ENCODE data around the gene ZBTB16.
"Not testable (repeated sequence)": the region's sequence is repeated elsewhere in the genome, so short reads cannot be mapped to it uniquely, and the experiment has no call there.

ZBTB16 gene

GRCh38 chr11:114044042-114044871 is 15.3 kb upstream of the ZBTB16 start:
- DNase-seq, result no peak

GRCh38 chr11:114047327-114047726 is 12.2 kb upstream of the ZBTB16 start:
- DNase-seq, result no peak

- DNase-seq, result no peak
These were observed 10.5 kb upstream of the ZBTB16 start for GRCh38 chr11:114049050-114049449.

- DNase-seq, result not testable (repeated sequence)
These were observed 9.7 kb upstream of the ZBTB16 start for GRCh38 chr11:114049766-114050165.

GRCh38 chr11:114050258-114050927 is 9.1 kb upstream of the ZBTB16 start:
- DNase-seq, result no peak

- DNase-seq, result no peak
These were observed 8.0 kb upstream of the ZBTB16 start for GRCh38 chr11:114051558-114051957.

GRCh38 chr11:114052160-114052559 is 7.4 kb upstream of the ZBTB16 start:
- no peak for DNase-seq

- no peak for DNase-seq
These were observed 6.1 kb upstream of the ZBTB16 start for GRCh38 chr11:114053406-114053805.

GRCh38 chr11:114054806-114055205 is 4.7 kb upstream of the ZBTB16 start:
- DNase-seq, result no peak

GRCh38 chr11:114056409-114056808 is 3.1 kb upstream of the ZBTB16 start:
- no peak for DNase-seq

- DNase-seq, result no peak
These were observed 2.4 kb upstream of the ZBTB16 start for GRCh38 chr11:114057147-114057546.

GRCh38 chr11:114057605-114058004 is 1.9 kb upstream of the ZBTB16 start:
- DNase-seq, result no peak

GRCh38 chr11:114058026-114058706 is 1.3 kb upstream of the ZBTB16 start:
- no peak for DNase-seq

GRCh38 chr11:114058871-114059277 is 637 bp upstream of the ZBTB16 start:
- no peak for DNase-seq

GRCh38 chr11:114059984-114060391 is 477 bp downstream of the ZBTB16 start:
- no peak for DNase-seq

- DNase-seq, result no peak
These were observed 1.0 kb downstream of the ZBTB16 start for GRCh38 chr11:114060392-114061047.

- DNase-seq, result no peak
These were observed 1.7 kb downstream of the ZBTB16 start for GRCh38 chr11:114061048-114061680.

- DNase-seq, result no peak
These were observed 2.2 kb downstream of the ZBTB16 start for GRCh38 chr11:114061681-114062049.

- DNase-seq, result no peak
These were observed 2.8 kb downstream of the ZBTB16 start for GRCh38 chr11:114062272-114062671.

- no peak for DNase-seq
These were observed 3.8 kb downstream of the ZBTB16 start for GRCh38 chr11:114063149-114063828.

GRCh38 chr11:114063829-114064201 is 4.3 kb downstream of the ZBTB16 start:
- DNase-seq, result no peak

GRCh38 chr11:114064216-114064615 is 4.7 kb downstream of the ZBTB16 start:
- no peak for DNase-seq
